ENCODE data around the gene EEF2K. TPM values are rescaled to one million over a fixed set of nuclear protein-coding genes. Genes with fewer than 3 reads are reported as not detected.
"Not testable (repeated sequence)": the region's sequence is repeated elsewhere in the genome, so short reads cannot be mapped to it uniquely, and the experiment has no call there.

Gene EEF2K
- total RNA-seq, 1 donor from 2014 or later, result 12.2 TPM

DNA sequence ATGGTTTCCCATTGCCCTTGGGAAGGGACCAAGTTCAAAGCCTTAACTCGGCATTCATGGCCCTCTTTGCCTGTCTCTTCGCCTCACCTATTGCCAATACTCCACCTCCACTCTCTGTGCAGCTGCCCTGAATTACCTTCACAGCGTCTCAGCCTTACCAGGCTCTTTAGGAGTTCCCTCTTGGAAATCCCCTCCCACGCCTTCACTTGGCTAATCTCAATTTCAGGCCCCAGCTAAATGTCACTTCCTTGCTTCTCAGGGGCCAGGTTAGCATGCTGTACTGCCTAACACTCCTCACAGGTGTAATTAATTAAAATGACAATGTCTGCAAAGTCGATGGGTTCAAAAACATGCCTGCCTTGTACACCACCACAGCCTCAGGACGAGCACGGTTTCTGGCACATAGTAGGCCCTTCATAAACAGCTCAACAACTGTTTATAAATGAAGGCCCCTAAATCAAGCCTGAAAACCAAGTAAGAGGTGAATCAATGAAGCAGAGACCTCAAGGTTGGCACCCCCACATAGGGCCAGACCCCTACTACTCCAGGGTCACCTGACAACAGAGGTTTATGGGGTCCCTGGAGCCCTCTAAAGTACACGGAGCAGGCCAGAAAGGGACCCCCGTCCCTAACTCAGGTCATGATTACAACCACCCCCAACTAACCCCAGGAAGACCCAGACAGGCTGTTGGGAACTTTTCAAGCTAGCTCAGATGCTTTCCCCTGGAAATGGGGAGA is 11.2 kb upstream of the EEF2K start:
- TF ChIP-seq, protein P1, sequence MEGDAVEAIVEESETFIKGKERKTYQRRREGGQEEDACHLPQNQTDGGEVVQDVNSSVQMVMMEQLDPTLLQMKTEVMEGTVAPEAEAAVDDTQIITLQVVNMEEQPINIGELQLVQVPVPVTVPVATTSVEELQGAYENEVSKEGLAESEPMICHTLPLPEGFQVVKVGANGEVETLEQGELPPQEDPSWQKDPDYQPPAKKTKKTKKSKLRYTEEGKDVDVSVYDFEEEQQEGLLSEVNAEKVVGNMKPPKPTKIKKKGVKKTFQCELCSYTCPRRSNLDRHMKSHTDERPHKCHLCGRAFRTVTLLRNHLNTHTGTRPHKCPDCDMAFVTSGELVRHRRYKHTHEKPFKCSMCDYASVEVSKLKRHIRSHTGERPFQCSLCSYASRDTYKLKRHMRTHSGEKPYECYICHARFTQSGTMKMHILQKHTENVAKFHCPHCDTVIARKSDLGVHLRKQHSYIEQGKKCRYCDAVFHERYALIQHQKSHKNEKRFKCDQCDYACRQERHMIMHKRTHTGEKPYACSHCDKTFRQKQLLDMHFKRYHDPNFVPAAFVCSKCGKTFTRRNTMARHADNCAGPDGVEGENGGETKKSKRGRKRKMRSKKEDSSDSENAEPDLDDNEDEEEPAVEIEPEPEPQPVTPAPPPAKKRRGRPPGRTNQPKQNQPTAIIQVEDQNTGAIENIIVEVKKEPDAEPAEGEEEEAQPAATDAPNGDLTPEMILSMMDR (conservative IDR thresholded peaks at IDR 0.05; ENCODE audit: low read depth, low read length), result no peak
- no peak overlapping the region for H3K4me3 ChIP-seq (ENCODE audit: low read depth, low read length)
- no peak for DNase-seq (ENCODE audit: low read depth)

DNA sequence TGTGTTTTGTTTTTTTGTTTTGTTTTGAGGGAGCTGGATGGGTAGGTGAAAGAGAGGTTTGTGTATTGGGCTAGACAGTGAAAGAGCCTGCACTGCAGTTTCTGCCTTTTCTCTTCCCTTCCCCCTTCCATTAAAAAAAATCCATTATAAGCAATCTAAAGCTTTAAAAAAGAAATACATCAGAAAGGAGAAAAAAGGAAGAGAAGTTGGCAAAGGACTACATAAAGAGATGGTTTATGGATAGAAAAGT is 10.7 kb upstream of the EEF2K start:
- no peak overlapping the region for H3K4me3 ChIP-seq (ENCODE audit: low read depth, low read length)
- DNase-seq (ENCODE audit: low read depth), result no peak
- TF ChIP-seq, protein P1 (conservative IDR thresholded peaks at IDR 0.05; ENCODE audit: low read depth, low read length), result no peak

DNA sequence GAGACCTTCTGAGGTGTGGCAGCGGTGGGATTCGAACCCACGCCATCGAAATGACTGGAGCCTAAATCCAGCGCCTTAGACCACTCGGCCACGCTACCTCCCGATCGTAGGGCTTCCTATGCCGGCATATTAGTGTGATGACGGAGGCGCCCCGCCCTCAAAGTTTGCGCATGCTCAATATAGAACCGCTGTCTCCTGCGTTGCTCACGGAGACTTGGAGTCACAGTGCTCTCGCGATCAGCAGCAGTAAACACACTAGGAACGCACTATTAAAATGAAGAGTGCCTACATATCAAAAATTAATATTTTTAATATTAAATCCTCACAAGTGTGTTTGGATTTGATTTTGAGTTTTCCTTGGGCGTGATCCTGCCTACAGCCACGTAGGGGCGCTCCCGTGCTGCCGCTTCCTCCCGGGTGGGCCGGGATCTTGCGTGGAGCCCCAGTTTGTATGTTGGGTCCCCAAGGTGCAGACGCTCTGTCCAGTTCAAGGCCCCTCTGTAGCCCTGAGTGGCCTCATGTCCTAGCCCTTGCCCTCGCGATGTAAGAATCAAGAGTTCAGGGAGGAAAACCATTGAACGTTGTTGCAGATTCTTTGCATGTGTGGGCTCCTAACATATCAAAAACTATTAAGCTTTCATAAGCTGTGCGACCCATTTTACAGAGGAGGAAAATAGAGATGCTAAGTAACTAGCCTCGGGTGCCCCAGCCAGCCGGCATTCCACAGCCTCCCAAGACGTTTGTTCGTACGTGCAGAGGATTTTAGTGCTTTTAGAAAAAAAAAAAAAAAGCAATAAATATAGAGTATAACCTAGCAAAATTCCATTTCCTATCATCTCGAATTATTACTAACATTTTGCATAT is 10.2 kb upstream of the EEF2K start:
- H3K4me3 ChIP-seq (ENCODE audit: low read depth, low read length), result peak overlapping the region; percentile 62
- no peak for DNase-seq (ENCODE audit: low read depth)
- TF ChIP-seq, protein P1 (conservative IDR thresholded peaks at IDR 0.05; ENCODE audit: low read depth, low read length), result peak; percentile 91

DNA sequence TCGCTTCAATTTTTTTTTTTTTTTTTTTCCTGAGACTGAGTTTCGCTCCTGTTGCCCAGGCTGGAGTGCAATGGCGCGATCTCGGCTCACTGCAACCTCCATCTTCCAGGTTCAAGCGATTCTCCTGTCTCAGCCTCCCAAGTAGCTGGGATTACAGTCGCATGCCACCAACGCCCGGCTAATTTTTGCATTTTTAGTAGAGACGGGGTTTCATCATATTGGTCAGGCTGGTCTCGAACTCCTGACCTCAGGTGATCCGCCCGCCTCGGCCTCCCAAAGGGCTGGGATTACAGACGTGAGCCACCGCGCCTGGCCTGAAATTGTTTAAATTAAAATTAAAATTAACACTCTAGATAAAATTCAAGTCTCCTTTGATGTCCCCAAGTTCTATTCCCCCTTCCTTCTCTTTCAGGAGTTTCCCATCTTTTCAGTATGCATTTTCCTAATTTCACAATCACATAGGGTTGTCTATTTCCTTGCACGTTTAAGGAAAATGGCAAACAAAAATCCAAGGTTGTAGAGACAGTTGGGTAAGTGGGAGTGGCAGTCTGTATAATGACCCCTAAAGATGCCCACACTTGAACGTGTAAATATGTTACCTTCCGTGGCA is 9.4 kb upstream of the EEF2K start:
- not testable (repeated sequence) for DNase-seq (ENCODE audit: low read depth); H3K4me3 ChIP-seq (ENCODE audit: low read depth, low read length)

DNA sequence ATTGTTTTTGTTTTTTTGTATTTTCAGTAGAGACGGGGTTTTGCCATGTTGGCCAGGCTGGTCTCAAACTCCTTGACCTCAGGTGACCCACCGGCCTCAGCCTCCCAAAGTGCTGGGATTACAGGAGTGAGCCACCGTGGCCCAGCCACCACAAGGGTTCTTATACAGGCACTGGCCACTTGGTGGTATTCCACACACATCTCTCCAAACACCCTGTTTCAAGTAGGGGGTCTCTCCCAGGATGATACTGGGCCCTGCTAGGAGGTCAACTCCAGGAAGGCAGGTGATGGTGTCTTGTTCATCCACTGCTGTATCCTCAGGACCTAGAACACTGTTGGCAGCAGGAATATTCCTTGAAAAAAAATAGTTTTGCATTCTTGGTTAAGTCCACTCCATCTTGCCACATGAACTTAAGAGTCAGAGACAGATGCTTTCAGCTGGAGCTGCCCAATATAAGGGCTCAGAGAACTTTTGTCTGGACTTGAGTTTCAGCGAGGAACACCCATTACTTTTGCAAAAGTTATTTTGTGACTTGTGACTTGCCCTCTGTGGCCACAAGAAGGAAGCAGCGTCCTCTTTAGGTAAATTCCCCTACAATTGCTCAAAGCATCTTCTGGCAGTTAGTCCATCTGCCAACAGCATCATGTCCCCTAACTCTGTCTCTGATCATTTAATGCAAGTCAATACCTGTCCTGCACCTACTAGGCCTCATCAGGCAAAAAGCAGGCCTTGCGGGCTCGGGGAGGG is 7.4 kb upstream of the EEF2K start:
- H3K4me3 ChIP-seq (ENCODE audit: low read depth, low read length), result no peak overlapping the region
- DNase-seq (ENCODE audit: low read depth), result no peak
- TF ChIP-seq, protein P1 (conservative IDR thresholded peaks at IDR 0.05; ENCODE audit: low read depth, low read length), result no peak

DNA sequence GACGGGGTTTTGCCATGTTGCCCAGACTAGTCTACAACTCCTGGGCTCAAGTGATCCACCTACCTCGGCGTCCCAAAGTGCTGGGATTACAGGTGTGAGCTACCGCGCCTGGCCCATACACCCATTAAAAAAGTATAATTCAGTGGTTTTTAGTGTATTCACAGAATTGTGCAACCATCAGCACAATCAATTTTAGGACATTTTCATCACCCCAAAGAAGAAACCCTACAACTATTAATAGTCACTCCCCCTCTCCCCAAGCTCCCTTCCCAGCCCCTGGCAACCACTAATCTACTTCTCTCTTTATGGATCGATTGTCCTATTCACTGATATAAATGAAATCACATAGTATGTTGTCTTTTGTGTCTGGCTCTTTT is 3.8 kb upstream of the EEF2K start:
- DNase-seq (ENCODE audit: low read depth), result no peak
- no peak overlapping the region for H3K4me3 ChIP-seq (ENCODE audit: low read depth, low read length)
- TF ChIP-seq, protein P1 (conservative IDR thresholded peaks at IDR 0.05; ENCODE audit: low read depth, low read length), result no peak

DNA sequence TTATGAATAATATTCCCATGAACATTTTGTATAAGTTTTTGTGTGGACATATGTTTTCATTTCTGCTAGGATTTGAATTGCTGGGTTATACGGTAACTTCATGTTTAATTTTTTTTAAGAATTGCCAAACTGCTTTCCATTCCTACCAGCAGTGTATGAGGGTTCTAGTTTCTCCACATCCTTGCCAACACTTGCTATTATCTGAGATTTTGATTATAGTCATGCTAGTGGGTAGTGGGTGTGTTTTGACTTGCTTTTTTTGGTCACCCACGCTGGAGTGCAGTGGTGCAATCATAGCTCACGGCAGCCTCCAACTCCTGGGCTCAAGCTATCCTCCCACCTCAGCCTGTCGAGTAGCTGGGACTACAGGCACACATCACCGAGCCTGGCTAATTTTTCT is 3.0 kb upstream of the EEF2K start:
- DNase-seq (ENCODE audit: low read depth), result no peak
- no peak overlapping the region for H3K4me3 ChIP-seq (ENCODE audit: low read depth, low read length)
- TF ChIP-seq, protein P1 (conservative IDR thresholded peaks at IDR 0.05; ENCODE audit: low read depth, low read length), result no peak
